Astrocyte (in vitro differentiated cells and primary cell): Measurements from ENCODE around the gene DLG1. TPM values are rescaled to one million over a fixed set of nuclear protein-coding genes. Genes with fewer than 3 reads are reported as not detected.

Source experiments
- DNase-seq: peaks from one replicate; pipeline ENCODE4 v3.0.0-alpha.2; 2010; ENCODE audit warnings: low read depth
- FAIRE-seq: peaks from 2 replicates; lab custom pipeline; 2011; peaks lifted over from hg19 to GRCh38; lab: Jason Lieb, UNC
- H2AFZ ChIP-seq: 2 replicates; pipeline ENCODE4 v1.6.0; 2012; ENCODE audit warnings: low read depth, low read length, inconsistent platforms
- H3K27ac ChIP-seq: 2 replicates; pipeline ENCODE4 v1.5.1; 2011; ENCODE audit warnings: low read depth, low read length, inconsistent platforms
- H3K27me3 ChIP-seq: 2 replicates; pipeline ENCODE4 v1.6.0; 2011; ENCODE audit warnings: low read length, inconsistent platforms; ENCODE audit not compliant: insufficient read depth
- H3K36me3 ChIP-seq: 2 replicates; pipeline ENCODE4 v1.5.1; 2011; ENCODE audit warnings: low read length, inconsistent platforms; ENCODE audit not compliant: insufficient read depth
- H3K4me1 ChIP-seq: 2 replicates; pipeline ENCODE4 v1.5.1; 2011; ENCODE audit warnings: low read length, inconsistent platforms; ENCODE audit not compliant: insufficient read depth
- H3K4me2 ChIP-seq: 2 replicates; pipeline ENCODE4 v1.6.0; 2012; ENCODE audit warnings: low read length, inconsistent platforms
- H3K4me3 ChIP-seq: 2 replicates; pipeline ENCODE4 v1.5.1; 2011; ENCODE audit warnings: low read depth, mild to moderate bottlenecking, low read length, inconsistent platforms; ENCODE audit not compliant: insufficient read depth
- H3K79me2 ChIP-seq: 2 replicates; pipeline ENCODE4 v1.6.0; 2012; ENCODE audit warnings: mild to moderate bottlenecking, low read length, inconsistent platforms; ENCODE audit not compliant: insufficient read depth
- H3K9ac ChIP-seq: 2 replicates; pipeline ENCODE4 v1.6.0; 2012; ENCODE audit warnings: mild to moderate bottlenecking, low read length, inconsistent platforms
- H3K9me3 ChIP-seq: 2 replicates; pipeline ENCODE4 v1.5.1; 2012; ENCODE audit warnings: low read depth, mild to moderate bottlenecking, low read length, inconsistent platforms; ENCODE audit not compliant: insufficient read depth
- H4K20me1 ChIP-seq: 2 replicates; pipeline ENCODE4 v1.6.0; 2012; ENCODE audit warnings: low read length, inconsistent platforms; ENCODE audit not compliant: insufficient read depth
- H3K27ac Mint-ChIP-seq: one replicate; pipeline ENCODE4 v1.8.0; 2021; ENCODE audit warnings: mild to moderate bottlenecking, mixed read lengths; ENCODE audit not compliant: unreplicated experiment
- H3K27me3 Mint-ChIP-seq: one replicate; pipeline ENCODE4 v1.8.0; 2021; ENCODE audit warnings: low read depth, mixed read lengths; ENCODE audit not compliant: unreplicated experiment
- H3K36me3 Mint-ChIP-seq: one replicate; pipeline ENCODE4 v1.8.0; 2021; ENCODE audit warnings: low read depth, mixed read lengths; ENCODE audit not compliant: unreplicated experiment
- H3K4me1 Mint-ChIP-seq: one replicate; pipeline ENCODE4 v1.8.0; 2021; ENCODE audit warnings: low read depth, mixed read lengths; ENCODE audit not compliant: unreplicated experiment
- H3K4me3 Mint-ChIP-seq: one replicate; pipeline ENCODE4 v1.8.0; 2021; ENCODE audit warnings: mild to moderate bottlenecking, moderate library complexity, mixed read lengths; ENCODE audit not compliant: unreplicated experiment
- H3K9me3 Mint-ChIP-seq: one replicate; pipeline ENCODE4 v1.8.0; 2021; ENCODE audit warnings: mild to moderate bottlenecking, mixed read lengths; ENCODE audit not compliant: unreplicated experiment
- CTCF ChIP-seq: IDR thresholded peaks from 2 replicates; pipeline ENCODE4 v1.5.1; 2011; ENCODE audit warnings: low read depth, mild to moderate bottlenecking, inconsistent platforms, low read length, moderate library complexity; ENCODE audit not compliant: insufficient read depth
- EZH2 ChIP-seq: IDR thresholded peaks from 2 replicates; pipeline ENCODE4 v1.6.1; 2012; ENCODE audit warnings: mild to moderate bottlenecking, low read length, inconsistent platforms; ENCODE audit not compliant: insufficient read depth
- total RNA-seq: library from RNA; stranded (reverse); gene quantifications from 2 replicates; pipeline ENCODE4 v1.2.1, GENCODE V29; 2021

DLG1 gene
- total RNA-seq, 1 donor from 2014 or later, result 210 TPM

GRCh38 chr3:197234947-197235914 lies 63.2 kb downstream of the DLG1 start:
- Histone ChIP-seq H3K4me1 (peaks cover 4% of the 10 kb centered on the region), H3K4me3 (no peak overlapping the region), H3K27me3 (no peaks in the 10 kb centered on the region), H3K36me3 (peaks cover 8% of the 10 kb centered on the region), H4K20me1 (peaks cover 97% of the 10 kb centered on the region), H2AFZ (no peak overlapping the region), H3K4me2 (peak overlapping the region; percentile 8), H3K27ac (no peak overlapping the region), H3K79me2 (peaks cover 100% of the 10 kb centered on the region), H3K9me3 (no peaks in the 10 kb centered on the region), H3K9ac (no peak overlapping the region)
- FAIRE-seq, result no peak
- peak; percentile 24 for DNase-seq
- H3K4me3 Mint-ChIP-seq, result no peak overlapping the region
- H3K4me1 Mint-ChIP-seq, result peaks cover 22% of the 10 kb centered on the region
- TF ChIP-seq CTCF, result no peak
- no peak for TF ChIP-seq EZH2
- H3K27me3 Mint-ChIP-seq, result no peaks in the 10 kb centered on the region
- no peak overlapping the region for H3K27ac Mint-ChIP-seq
- H3K36me3 Mint-ChIP-seq, result peaks cover 11% of the 10 kb centered on the region
- peaks cover 4% of the 10 kb centered on the region for H3K9me3 Mint-ChIP-seq

- no peaks in the 10 kb centered on the region for H3K9me3 Mint-ChIP-seq
- H3K4me3 ChIP-seq, result no peak overlapping the region
- H3K36me3 Mint-ChIP-seq, result peaks cover 5% of the 10 kb centered on the region
Measured at GRCh38 chr3:197231321-197231720, 67.1 kb downstream of the DLG1 start.

More at GRCh38 chr3:197231321-197231720, 67.1 kb downstream of the DLG1 start:
- Histone ChIP-seq H2AFZ (no peak overlapping the region), H3K4me2 (no peak overlapping the region), H3K27me3 (no peaks in the 10 kb centered on the region), H3K36me3 (peaks cover 8% of the 10 kb centered on the region), H3K4me1 (no peaks in the 10 kb centered on the region), H4K20me1 (peaks cover 97% of the 10 kb centered on the region), H3K79me2 (peaks cover 100% of the 10 kb centered on the region), H3K9me3 (no peaks in the 10 kb centered on the region), H3K27ac (no peak overlapping the region), H3K9ac (no peak overlapping the region)
- H3K27me3 Mint-ChIP-seq, result no peaks in the 10 kb centered on the region
- no peak for DNase-seq
- H3K4me3 Mint-ChIP-seq, result no peak overlapping the region
- TF ChIP-seq CTCF (no peak), EZH2 (no peak)
- FAIRE-seq, result no peak
- H3K4me1 Mint-ChIP-seq, result peaks cover 4% of the 10 kb centered on the region
- H3K27ac Mint-ChIP-seq, result no peak overlapping the region
